GM19395 (cell line): ENCODE results near the gene HPD.

ENCODE experiments used
- ATAC-seq: cut with Tn5 transposase; IDR thresholded peaks from one replicate; pipeline ENCODE4 v1.9.1; 2021; ENCODE audit warnings: mild to moderate bottlenecking, moderate library complexity; ENCODE audit not compliant: unreplicated experiment

The HPD gene

GRCh38 chr12:121812320-121812871 lies 46.3 kb downstream of the HPD start:
- ATAC-seq, result peak; percentile 23

GRCh38 chr12:121811434-121812319 lies 47.0 kb downstream of the HPD start:
- peak; percentile 64 for ATAC-seq

GRCh38 chr12:121810833-121811433 lies 47.7 kb downstream of the HPD start:
- ATAC-seq, result no peak

GRCh38 chr12:121810234-121810817 lies 48.3 kb downstream of the HPD start:
- no peak for ATAC-seq

- no peak for ATAC-seq
Measured at GRCh38 chr12:121809712-121810116, 48.9 kb downstream of the HPD start.

GRCh38 chr12:121808623-121809022 lies 50.0 kb downstream of the HPD start:
- ATAC-seq, result no peak

- ATAC-seq, result no peak
Measured at GRCh38 chr12:121807642-121808347, 50.9 kb downstream of the HPD start.

- ATAC-seq, result no peak
Measured at GRCh38 chr12:121806546-121807423, 51.9 kb downstream of the HPD start.

GRCh38 chr12:121806009-121806545 lies 52.6 kb downstream of the HPD start:
- ATAC-seq, result no peak

GRCh38 chr12:121805171-121806008 lies 53.3 kb downstream of the HPD start:
- no peak for ATAC-seq

- no peak for ATAC-seq
Measured at GRCh38 chr12:121804417-121805111, 54.1 kb downstream of the HPD start.

- no peak for ATAC-seq
Measured at GRCh38 chr12:121803861-121804416, 54.7 kb downstream of the HPD start, which contains the start of gene SETD1B. Gene SETD1B (plus strand): TSS chr12:121804009. CDS start chr12:121804738, 729 bp downstream.

- ATAC-seq, result peak; percentile 43
Measured at GRCh38 chr12:121802843-121803698, 55.6 kb downstream of the HPD start.

- no peak for ATAC-seq
Measured at GRCh38 chr12:121802485-121802842, 56.2 kb downstream of the HPD start.

GRCh38 chr12:121801595-121802484 lies 56.8 kb downstream of the HPD start:
- no peak for ATAC-seq
